Hepatocyte (in vitro differentiated cells): ENCODE results near the gene VIPR1. TPM values are rescaled to one million over a fixed set of nuclear protein-coding genes. Genes with fewer than 3 reads are reported as not detected.

ENCODE experiments used
- DNase-seq: peaks from one replicate; pipeline ENCODE4 v3.0.0-alpha.2; 2016; ENCODE audit warnings: low spot score
- H2AFZ ChIP-seq: fragments of 200-600 bp; sonication (generic); 2 replicates; pipeline ENCODE4 v1.6.0; 2016; ENCODE audit warnings: antibody characterized with exemption, mild to moderate bottlenecking
- H3K27ac ChIP-seq: fragments of 200-600 bp; sonication (generic); 2 replicates; pipeline ENCODE4 v1.5.1; 2016; ENCODE audit warnings: mild to moderate bottlenecking
- H3K27me3 ChIP-seq: fragments of 200-600 bp; sonication (generic); 2 replicates; pipeline ENCODE4 v1.6.1; 2016
- H3K36me3 ChIP-seq: fragments of 200-600 bp; sonication (generic); replicated peaks from 2 replicates; pipeline ENCODE4 v1.5.1; 2016; ENCODE audit warnings: low read depth; ENCODE audit not compliant: insufficient read depth
- H3K4me1 ChIP-seq: fragments of 200-600 bp; sonication (generic); 2 replicates; pipeline ENCODE4 v1.5.1; 2016; ENCODE audit warnings: mild to moderate bottlenecking, moderate library complexity; ENCODE audit not compliant: insufficient read depth
- H3K4me2 ChIP-seq: fragments of 200-600 bp; sonication (generic); 2 replicates; pipeline ENCODE4 v1.6.0; 2016
- H3K4me3 ChIP-seq: fragments of 200-600 bp; sonication (generic); 2 replicates; pipeline ENCODE4 v1.5.1; 2016; ENCODE audit warnings: mild to moderate bottlenecking
- H3K79me2 ChIP-seq: fragments of 200-600 bp; sonication (generic); 2 replicates; pipeline ENCODE4 v1.6.0; 2017; ENCODE audit warnings: mild to moderate bottlenecking
- H3K9me2 ChIP-seq: fragments of 200-600 bp; sonication (generic); replicated peaks from 2 replicates; pipeline ENCODE4 v1.6.0; 2017; ENCODE audit warnings: mild to moderate bottlenecking; ENCODE audit not compliant: insufficient read depth
- H3K9me3 ChIP-seq: fragments of 200-600 bp; sonication (generic); 2 replicates; pipeline ENCODE4 v1.5.1; 2016; ENCODE audit warnings: low read depth, mild to moderate bottlenecking
- H4K20me1 ChIP-seq: fragments of 200-600 bp; sonication (generic); 2 replicates; pipeline ENCODE4 v1.6.0; 2016; ENCODE audit warnings: mild to moderate bottlenecking; ENCODE audit not compliant: insufficient read depth, poor library complexity, severe bottlenecking
- EZH2 ChIP-seq: fragments of 200-600 bp; sonication (generic); IDR thresholded peaks from 2 replicates; pipeline ENCODE4 v1.6.1; 2016; ENCODE audit warnings: antibody characterized with exemption, mild to moderate bottlenecking, borderline replicate concordance
- EZH2phosphoT487 ChIP-seq: fragments of 200-600 bp; sonication (generic); IDR thresholded peaks from one replicate; pipeline ENCODE4 v1.6.1; 2018; ENCODE audit warnings: antibody characterized with exemption, mild to moderate bottlenecking, low read depth, moderate library complexity; ENCODE audit not compliant: unreplicated experiment, severe bottlenecking
- WGBS: methylation state at CpG from one replicate; pipeline ENCODE4 v1.1.6; 2016; ENCODE audit warnings: low lambda C conversion rate; ENCODE audit errors: missing lambda C conversion rate; 5-methylcytosine and 5-hydroxymethylcytosine counted together
- polyA plus RNA-seq: library from polyadenylated mRNA; unstranded; fragments of >200 nt; fragmentation: Nextera tagmentation; extraction: Ambion mirVana; gene quantifications from 2 replicates; pipeline ENCODE4 v1.2.1, GENCODE V29; 2016
- total RNA-seq: library from RNA; depleted of rRNA; stranded (reverse); fragments of >200 nt; gene quantifications from 2 replicates; pipeline ENCODE4 v1.2.3, GENCODE V29; 2014
- TF ChIP-seq, protein P1 (sequence below): fragments of 200-600 bp; sonication (generic); IDR thresholded peaks from 2 replicates; pipeline ENCODE4 v1.5.1; 2016; ENCODE audit warnings: antibody characterized with exemption, mild to moderate bottlenecking; ENCODE audit not compliant: poor library complexity

The VIPR1 gene
- total and polyA plus RNA-seq, 2 experiments from 2014 or later = 17.5 to 19.2 TPM

DNA sequence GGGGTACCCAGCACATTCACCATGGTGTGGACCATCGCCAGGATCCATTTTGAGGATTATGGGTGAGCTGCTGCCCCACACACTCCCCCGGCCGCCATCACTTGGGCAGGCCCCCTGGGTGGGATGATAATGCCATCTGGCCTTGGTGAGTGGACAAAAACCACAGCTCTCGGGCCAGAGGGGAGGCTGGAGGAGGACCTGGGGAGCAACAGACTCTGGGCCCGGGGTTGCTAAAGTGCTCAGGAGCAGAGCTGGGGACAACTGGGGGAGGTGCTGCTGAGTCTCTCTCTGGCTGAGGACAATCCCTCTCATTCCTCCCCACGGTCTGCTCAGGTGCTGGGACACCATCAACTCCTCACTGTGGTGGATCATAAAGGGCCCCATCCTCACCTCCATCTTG, 29.0 kb downstream of the VIPR1 start:
- H3K36me3 ChIP-seq = no peaks in the 10 kb centered on the region
- H3K27ac ChIP-seq = no peak overlapping the region
- WGBS = 87% methylated on average over 6 of the region's 6 CpGs

DNA sequence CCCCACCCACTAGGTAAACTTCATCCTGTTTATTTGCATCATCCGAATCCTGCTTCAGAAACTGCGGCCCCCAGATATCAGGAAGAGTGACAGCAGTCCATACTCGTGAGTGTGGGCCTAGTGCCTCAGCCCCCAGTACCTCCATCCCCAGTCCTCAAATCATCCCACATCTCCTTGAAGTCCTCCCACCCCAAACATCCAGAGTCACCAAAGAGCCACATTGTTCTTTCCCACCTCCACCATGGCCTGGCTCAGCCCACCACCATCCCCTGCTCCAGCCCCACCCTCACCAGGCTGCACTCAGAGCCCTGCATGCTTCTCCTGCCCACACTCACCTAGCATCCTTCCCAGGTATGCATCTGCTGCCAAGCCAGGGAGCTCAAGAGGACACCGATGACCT, 29.8 kb downstream of the VIPR1 start:
- DNase-seq = no peak
- no peaks in the 10 kb centered on the region for H3K9me3 ChIP-seq
- no peak overlapping the region for H3K4me2 ChIP-seq
- no peak overlapping the region for H3K4me3 ChIP-seq
- H3K4me1 ChIP-seq = no peaks in the 10 kb centered on the region
- H3K27me3 ChIP-seq = no peaks in the 10 kb centered on the region
- no peaks in the 10 kb centered on the region for H4K20me1 ChIP-seq
- 93% methylated on average over 4 of the region's 4 CpGs for WGBS
- no peak overlapping the region for H3K27ac ChIP-seq
- TF ChIP-seq, protein P1, sequence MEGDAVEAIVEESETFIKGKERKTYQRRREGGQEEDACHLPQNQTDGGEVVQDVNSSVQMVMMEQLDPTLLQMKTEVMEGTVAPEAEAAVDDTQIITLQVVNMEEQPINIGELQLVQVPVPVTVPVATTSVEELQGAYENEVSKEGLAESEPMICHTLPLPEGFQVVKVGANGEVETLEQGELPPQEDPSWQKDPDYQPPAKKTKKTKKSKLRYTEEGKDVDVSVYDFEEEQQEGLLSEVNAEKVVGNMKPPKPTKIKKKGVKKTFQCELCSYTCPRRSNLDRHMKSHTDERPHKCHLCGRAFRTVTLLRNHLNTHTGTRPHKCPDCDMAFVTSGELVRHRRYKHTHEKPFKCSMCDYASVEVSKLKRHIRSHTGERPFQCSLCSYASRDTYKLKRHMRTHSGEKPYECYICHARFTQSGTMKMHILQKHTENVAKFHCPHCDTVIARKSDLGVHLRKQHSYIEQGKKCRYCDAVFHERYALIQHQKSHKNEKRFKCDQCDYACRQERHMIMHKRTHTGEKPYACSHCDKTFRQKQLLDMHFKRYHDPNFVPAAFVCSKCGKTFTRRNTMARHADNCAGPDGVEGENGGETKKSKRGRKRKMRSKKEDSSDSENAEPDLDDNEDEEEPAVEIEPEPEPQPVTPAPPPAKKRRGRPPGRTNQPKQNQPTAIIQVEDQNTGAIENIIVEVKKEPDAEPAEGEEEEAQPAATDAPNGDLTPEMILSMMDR = no peak
- TF ChIP-seq EZH2phosphoT487 (no peak), EZH2 (no peak)
- no peaks in the 10 kb centered on the region for H3K36me3 ChIP-seq
- H3K9me2 ChIP-seq = no peaks in the 10 kb centered on the region
- H2AFZ ChIP-seq = no peak overlapping the region
- no peaks in the 10 kb centered on the region for H3K79me2 ChIP-seq

More for the DNA sequence above, 29.0 kb downstream of the VIPR1 start:
- H3K4me3 ChIP-seq = no peak overlapping the region
- H3K9me3 ChIP-seq = no peaks in the 10 kb centered on the region
- no peaks in the 10 kb centered on the region for H3K79me2 ChIP-seq
- H2AFZ ChIP-seq = no peak overlapping the region
- no peak for DNase-seq
- H4K20me1 ChIP-seq = no peaks in the 10 kb centered on the region
- H3K27me3 ChIP-seq = no peaks in the 10 kb centered on the region
- TF ChIP-seq, protein P1 = no peak
- TF ChIP-seq EZH2phosphoT487 (no peak), EZH2 (no peak)
- H3K4me1 ChIP-seq = no peaks in the 10 kb centered on the region
- H3K9me2 ChIP-seq = no peaks in the 10 kb centered on the region
- H3K4me2 ChIP-seq = no peak overlapping the region

DNA sequence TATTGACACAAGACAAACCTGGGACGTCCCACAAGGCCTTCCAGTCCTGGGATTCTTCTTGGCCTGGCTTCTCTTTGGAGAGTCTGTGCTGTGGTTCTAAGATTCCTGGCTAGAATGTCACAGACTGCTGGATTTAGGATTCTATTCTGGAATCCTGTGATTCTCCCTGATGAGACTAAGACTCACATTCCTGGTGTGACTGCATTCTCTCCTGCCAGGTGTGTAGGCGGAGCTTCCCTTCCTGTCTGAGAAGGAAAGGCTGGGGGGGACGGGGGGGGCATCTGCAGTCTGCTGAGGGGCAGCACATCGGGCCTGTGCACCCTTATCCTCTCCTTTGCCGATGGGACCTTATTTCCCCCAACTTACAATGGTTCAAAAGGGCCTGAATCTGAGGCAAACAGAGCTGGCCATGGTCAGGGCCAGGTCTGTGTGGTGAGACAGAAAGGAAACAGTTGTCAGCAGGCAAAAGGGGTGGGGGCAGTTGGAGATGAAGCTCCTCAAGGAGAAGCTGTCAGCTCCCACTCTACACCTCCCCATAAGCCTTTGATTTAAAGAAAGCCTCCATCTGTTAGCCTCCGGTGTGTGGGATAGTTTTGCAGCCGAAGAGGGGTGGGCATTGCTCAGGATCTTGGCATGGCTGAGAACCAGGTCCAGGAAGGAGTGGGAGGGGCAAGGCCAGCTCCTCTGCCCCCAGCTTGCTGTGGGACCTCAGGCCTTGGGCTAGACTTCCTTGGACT, 30.9 kb downstream of the VIPR1 start:
- Histone ChIP-seq H3K9me3 (no peaks in the 10 kb centered on the region), H3K4me2 (no peak overlapping the region), H3K9me2 (no peaks in the 10 kb centered on the region), H3K27ac (no peak overlapping the region), H3K79me2 (no peaks in the 10 kb centered on the region), H3K27me3 (no peaks in the 10 kb centered on the region), H3K4me3 (no peak overlapping the region), H2AFZ (no peak overlapping the region), H3K36me3 (no peaks in the 10 kb centered on the region), H3K4me1 (no peaks in the 10 kb centered on the region), H4K20me1 (no peaks in the 10 kb centered on the region)
- DNase-seq = no peak
- TF ChIP-seq EZH2 (no peak), EZH2phosphoT487 (no peak)
- TF ChIP-seq, protein P1 = no peak
- WGBS = 59% methylated on average over 5 of the region's 7 CpGs
